ENCODE measurements around the gene TBC1D19.
"Not testable (repeated sequence)": the region's sequence is repeated elsewhere in the genome, so short reads cannot be mapped to it uniquely, and the experiment has no call there.

The TBC1D19 gene

DNA sequence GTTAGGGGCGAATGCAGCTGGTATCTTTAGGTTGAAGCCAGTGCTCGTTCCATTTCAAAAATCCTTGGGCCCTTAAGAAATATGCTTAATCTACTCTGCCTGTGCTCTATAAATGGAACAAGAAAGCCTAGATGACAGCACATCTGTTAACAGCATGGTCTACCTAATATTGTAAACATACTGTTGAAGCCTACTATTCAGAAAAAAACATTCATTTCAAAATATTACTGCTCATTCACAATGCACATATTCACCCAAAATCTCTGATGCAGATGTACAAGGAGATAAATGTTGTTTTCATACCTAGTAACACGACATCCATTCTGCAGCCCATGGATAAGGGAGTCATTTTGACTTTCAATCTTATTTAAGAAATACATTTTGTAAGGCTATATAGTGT lies 106.6 kb downstream of the TBC1D19 start:
- Mint-ChIP-seq H3K27me3 (no peaks in the 10 kb centered on the region), H3K36me3 (peaks cover 44% of the 10 kb centered on the region), H3K4me1 (no peaks in the 10 kb centered on the region), H3K27ac (no peak overlapping the region), H3K4me3 (no peak overlapping the region), H3K9me3 (peaks cover 2% of the 10 kb centered on the region)
- no peak for ATAC-seq

DNA sequence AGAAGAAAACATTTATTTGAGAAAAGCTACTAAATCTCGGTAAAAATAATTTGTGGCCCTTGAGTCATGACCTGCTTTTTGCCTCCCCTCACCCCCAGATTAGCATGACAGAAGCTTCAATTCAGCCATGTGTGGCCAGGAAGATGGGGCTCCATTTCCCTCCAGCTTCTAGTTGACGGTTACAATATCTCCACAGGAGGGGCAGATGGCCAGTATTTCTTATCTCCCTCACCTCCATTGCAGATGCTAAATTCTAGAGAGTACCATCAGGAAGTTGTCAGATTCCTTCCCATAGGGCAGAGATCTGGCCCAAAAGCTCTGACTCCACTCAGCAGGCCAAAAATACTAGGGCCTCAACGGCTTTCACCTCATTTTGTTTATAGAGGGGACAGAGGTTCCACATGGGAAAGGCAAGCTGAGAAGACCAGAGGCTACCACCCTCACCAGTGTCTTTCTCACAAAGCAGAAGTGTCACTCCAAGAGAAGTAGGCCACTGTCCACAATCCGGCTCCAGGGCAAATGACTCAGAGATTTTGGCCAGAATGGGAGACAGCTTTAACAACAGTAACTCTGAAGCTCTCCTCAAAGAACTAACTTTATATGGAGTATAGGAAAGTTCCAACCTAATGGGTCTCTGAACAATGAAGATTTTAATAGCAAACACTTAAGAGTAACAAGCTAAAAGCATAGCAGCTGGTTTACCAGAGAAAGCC lies 108.3 kb downstream of the TBC1D19 start:
- no peaks in the 10 kb centered on the region for H3K4me1 Mint-ChIP-seq
- no peaks in the 10 kb centered on the region for H3K27me3 Mint-ChIP-seq
- ATAC-seq: no peak
- no peak overlapping the region for H3K27ac Mint-ChIP-seq
- H3K36me3 Mint-ChIP-seq: peaks cover 35% of the 10 kb centered on the region
- peaks cover 6% of the 10 kb centered on the region for H3K9me3 Mint-ChIP-seq
- no peak overlapping the region for H3K4me3 Mint-ChIP-seq

DNA sequence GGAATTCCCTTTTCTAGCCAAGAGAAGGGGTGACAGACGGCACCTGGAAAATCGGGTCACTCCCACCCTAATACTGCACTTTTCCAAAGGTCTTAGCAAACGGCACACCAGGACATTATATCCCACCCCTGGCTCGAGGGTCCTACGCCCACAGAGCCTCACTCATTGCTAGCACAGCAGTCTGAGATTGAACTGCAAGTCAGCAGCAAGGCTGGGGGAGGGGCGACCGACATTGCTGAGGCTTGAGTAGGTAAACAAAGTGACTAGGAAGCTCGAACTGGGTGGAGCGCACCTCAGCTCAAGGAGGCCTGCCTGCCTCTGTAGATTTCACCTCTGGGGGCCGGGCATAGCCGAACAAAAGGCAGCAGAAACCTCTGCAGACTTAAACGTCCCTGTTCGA lies 110.2 kb downstream of the TBC1D19 start:
- H3K27ac Mint-ChIP-seq, H3K4me3 Mint-ChIP-seq, H3K4me1 Mint-ChIP-seq, ATAC-seq, H3K27me3 Mint-ChIP-seq: not testable (repeated sequence)
- H3K36me3 Mint-ChIP-seq: peaks cover 38% of the 10 kb centered on the region
- peaks cover 11% of the 10 kb centered on the region for H3K9me3 Mint-ChIP-seq

DNA sequence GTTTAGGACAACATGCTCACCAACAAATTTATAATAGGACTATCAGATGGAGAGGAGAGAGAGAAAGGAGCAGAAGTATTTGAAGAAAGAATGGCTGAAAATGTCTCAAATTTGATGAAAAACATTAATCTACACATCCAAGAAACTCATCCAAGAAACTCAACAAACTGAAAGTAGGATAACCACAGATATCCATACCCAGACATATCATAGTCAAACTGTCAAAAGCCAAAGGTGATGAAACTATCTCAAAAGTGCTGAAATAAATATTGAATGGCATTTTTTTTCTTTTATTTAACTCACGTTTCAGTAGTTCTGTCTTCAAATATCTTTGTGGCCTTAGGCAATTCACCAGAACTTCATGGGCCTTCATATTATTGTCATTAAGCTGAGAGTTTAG lies 116.2 kb downstream of the TBC1D19 start:
- no peak for ATAC-seq
- peaks cover 8% of the 10 kb centered on the region for H3K9me3 Mint-ChIP-seq
- H3K36me3 Mint-ChIP-seq: peaks cover 12% of the 10 kb centered on the region
- H3K27me3 Mint-ChIP-seq: no peaks in the 10 kb centered on the region
- no peaks in the 10 kb centered on the region for H3K4me1 Mint-ChIP-seq
- no peak overlapping the region for H3K4me3 Mint-ChIP-seq
- H3K27ac Mint-ChIP-seq: no peak overlapping the region

DNA sequence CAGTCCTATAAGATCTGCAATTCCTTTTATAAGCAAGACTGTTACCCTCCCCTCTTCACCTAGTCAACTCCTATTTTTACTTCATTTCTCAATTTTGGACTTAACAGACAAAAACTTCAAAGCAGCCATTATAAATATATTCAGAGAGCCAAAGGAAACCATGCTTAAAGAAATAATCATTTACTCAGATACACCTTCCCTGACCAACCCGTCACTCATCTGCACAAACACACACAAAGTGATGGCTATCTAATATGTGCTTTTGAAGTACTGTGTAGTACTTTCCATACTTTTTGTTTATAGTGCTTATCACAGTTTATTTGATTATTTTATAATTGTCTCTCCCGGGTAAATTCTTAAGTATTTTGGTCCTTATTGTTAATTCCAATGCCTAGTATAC lies 117.2 kb downstream of the TBC1D19 start:
- peaks cover 8% of the 10 kb centered on the region for H3K9me3 Mint-ChIP-seq
- H3K27ac Mint-ChIP-seq: no peak overlapping the region
- H3K27me3 Mint-ChIP-seq: no peaks in the 10 kb centered on the region
- H3K4me3 Mint-ChIP-seq: no peak overlapping the region
- H3K4me1 Mint-ChIP-seq: no peaks in the 10 kb centered on the region
- ATAC-seq: no peak
- H3K36me3 Mint-ChIP-seq: peaks cover 12% of the 10 kb centered on the region

DNA sequence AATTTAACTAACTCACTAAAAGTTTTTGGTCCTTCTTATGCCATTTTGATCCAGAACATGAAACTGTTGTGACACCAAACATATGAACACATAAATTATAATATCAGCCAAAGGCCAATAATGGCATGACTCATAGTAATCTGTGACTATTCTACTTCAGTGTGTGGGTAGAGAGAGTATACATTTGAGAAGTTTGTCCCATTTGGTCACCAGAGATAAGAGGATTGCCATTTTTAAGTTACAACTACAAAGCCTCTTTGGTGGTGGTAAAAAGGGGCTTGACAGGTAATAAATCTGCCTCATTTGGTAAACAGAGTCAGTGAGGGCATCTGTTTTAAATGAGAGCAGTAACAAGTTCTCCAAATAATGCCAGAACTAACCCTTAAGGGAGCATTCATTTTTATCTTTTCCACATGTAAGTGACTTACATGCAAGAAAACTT lies 117.9 kb downstream of the TBC1D19 start:
- Mint-ChIP-seq H3K4me1 (no peaks in the 10 kb centered on the region), H3K27me3 (no peaks in the 10 kb centered on the region), H3K4me3 (no peak overlapping the region), H3K27ac (no peak overlapping the region), H3K9me3 (peaks cover 5% of the 10 kb centered on the region), H3K36me3 (peaks cover 16% of the 10 kb centered on the region)
- no peak for ATAC-seq

DNA sequence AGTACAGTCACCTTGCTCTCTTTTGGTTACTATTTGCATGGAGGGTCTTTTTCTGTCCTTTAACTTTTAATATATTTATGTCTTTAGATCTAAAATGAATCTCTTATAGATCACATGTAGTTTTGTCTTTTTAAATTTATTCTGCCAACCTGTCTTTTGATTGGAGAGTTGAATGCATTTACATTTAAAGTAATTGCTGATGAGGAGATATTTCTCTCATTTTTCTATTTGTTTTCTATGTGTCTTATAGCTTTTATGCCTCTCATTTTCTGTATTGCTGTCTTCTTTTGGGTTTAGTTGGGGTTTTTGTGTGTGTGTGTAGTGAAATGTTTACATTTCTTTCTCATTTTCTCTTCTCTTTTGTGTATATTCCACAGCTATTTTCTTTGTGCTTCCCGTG lies 123.5 kb downstream of the TBC1D19 start:
- no peak for ATAC-seq
- no peaks in the 10 kb centered on the region for H3K4me1 Mint-ChIP-seq
- H3K36me3 Mint-ChIP-seq: peaks cover 25% of the 10 kb centered on the region
- H3K4me3 Mint-ChIP-seq: no peak overlapping the region
- no peaks in the 10 kb centered on the region for H3K27me3 Mint-ChIP-seq
- H3K9me3 Mint-ChIP-seq: peaks cover 7% of the 10 kb centered on the region
- no peak overlapping the region for H3K27ac Mint-ChIP-seq

DNA sequence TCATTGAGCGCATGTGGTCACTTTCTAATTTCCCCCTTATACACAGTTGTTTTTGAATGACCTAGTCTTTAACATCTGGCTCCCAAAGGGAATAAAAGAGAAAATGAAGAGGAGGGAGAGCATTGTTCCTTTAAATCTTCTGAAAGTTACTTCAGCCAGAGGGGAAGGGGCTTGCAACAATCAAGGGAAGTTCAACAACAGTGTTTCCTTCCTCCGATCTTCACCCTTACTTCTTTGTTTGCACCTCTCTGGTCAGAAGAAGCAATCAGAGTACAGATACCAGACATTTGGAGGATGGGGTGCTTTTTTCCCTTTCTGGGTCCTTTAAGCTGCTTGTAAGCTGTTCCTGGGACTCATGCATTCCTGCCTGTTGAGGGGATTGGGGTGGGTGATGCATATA lies 125.4 kb downstream of the TBC1D19 start:
- no peak for ATAC-seq
- H3K27ac Mint-ChIP-seq: no peak overlapping the region
- H3K4me3 Mint-ChIP-seq: no peak overlapping the region
- no peaks in the 10 kb centered on the region for H3K4me1 Mint-ChIP-seq
- H3K27me3 Mint-ChIP-seq: no peaks in the 10 kb centered on the region
- H3K9me3 Mint-ChIP-seq: peaks cover 7% of the 10 kb centered on the region
- peaks cover 25% of the 10 kb centered on the region for H3K36me3 Mint-ChIP-seq

DNA sequence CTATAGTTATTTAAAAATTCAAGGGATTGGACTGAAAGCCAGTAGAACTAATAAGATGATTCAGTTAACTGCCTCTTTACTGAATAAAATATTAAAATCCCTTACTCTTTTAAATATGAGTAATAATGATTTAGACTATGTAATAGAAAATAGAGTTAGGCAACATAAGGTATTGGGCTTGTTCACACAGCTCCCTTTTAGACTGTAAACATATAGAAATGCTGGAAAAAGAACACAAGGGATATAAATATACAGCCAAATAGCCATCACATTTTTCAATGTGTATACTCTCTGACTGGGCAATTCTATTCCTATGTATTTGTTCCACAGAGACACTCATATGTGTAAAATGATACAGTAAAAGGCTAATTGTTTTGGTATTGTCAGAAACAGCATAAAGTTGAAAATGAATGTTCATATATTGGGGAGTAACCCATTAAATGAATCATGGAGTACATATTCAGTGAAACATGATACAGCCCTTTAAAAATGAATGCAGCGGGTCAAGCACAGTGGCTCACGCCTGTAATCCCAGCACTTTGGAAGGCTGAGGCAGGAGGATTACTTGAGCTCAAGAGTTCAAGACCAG lies 129.8 kb downstream of the TBC1D19 start:
- Mint-ChIP-seq H3K9me3 (peaks cover 3% of the 10 kb centered on the region), H3K4me1 (no peaks in the 10 kb centered on the region), H3K4me3 (no peak overlapping the region), H3K27ac (no peak overlapping the region), H3K27me3 (no peaks in the 10 kb centered on the region), H3K36me3 (peaks cover 14% of the 10 kb centered on the region)
- no peak for ATAC-seq

DNA sequence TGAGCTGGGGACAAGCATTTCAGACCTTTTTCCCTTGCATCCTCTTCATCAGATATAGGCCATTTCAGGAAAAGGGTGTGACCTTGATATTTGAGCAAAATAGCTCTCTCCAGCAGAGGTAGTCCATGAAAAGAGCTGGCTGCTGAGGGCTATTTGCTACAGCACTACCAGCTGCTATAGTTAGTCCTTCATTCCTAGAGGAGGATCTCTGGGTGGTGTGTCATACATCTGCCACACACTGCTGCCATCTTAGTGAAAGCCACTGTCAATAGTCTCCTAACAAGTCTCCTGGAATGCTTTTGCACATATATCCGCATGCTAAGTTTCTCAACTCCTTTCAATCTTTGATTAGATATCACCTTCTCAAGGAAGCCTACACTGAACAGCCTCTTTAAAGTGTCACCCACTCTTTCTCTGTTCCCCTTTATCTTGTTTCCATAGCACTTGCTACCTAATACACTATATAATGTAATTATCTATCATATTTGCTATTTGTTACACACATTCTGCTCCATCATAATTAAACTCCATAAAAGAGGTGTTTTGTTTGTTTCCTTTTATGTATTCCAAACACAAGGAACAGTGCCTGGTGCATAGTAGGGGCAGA lies 131.9 kb downstream of the TBC1D19 start:
- Mint-ChIP-seq H3K36me3 (peaks cover 7% of the 10 kb centered on the region), H3K27me3 (no peaks in the 10 kb centered on the region), H3K9me3 (no peaks in the 10 kb centered on the region), H3K4me1 (no peaks in the 10 kb centered on the region), H3K4me3 (no peak overlapping the region), H3K27ac (no peak overlapping the region)
- no peak for ATAC-seq

DNA sequence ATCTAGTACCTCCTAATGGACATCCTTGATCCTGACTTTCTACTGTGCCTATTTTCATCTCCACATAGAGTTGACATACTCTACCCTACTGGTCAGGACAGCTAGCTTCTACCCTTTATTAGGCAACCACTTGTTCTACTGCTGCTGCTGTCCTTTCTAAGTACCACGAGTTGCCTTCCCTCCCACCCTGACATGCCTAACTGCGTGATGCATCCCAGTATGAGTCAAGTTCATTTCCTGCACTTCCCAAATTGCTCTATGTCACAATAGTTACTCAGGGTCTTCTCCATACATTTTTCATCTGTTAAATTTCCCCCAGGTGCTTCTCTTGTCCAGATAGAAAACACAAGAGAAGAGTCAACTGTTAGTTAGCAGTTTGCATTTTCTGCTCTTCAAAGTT lies 133.4 kb downstream of the TBC1D19 start:
- Mint-ChIP-seq H3K27me3 (no peaks in the 10 kb centered on the region), H3K4me1 (no peaks in the 10 kb centered on the region), H3K27ac (no peak overlapping the region), H3K36me3 (peaks cover 17% of the 10 kb centered on the region), H3K4me3 (no peak overlapping the region), H3K9me3 (no peaks in the 10 kb centered on the region)
- no peak for ATAC-seq

DNA sequence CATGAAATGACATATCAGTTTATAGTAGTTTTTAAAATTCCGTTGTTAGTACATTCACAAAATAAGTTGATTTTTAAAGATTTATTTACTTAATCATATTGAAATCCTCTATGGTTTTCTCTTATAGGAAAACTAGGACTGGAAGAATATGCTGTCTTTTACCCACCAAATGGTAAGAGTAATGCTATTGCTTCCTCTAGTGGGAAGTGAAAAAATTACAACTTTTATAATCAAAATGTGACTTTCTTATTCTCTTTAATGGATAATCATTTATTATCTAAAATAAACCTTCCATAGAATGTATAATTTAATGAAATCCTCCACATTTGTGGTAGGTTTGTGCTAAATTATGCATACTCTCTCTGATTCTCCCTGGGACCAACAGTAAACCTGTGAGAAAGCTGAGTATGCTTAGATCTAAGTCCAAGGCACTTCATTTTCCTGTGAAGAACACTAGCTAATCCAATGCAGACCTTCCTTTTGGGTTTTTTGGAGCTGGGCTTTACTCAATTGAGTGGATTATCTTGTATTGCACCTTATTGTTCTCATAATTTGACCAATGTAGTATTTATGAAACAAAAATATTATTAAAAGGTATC lies 136.2 kb downstream of the TBC1D19 start:
- Mint-ChIP-seq H3K27ac (no peak overlapping the region), H3K4me1 (peaks cover 7% of the 10 kb centered on the region), H3K4me3 (no peak overlapping the region), H3K36me3 (peaks cover 28% of the 10 kb centered on the region), H3K27me3 (no peaks in the 10 kb centered on the region), H3K9me3 (no peaks in the 10 kb centered on the region)
- ATAC-seq: no peak

DNA sequence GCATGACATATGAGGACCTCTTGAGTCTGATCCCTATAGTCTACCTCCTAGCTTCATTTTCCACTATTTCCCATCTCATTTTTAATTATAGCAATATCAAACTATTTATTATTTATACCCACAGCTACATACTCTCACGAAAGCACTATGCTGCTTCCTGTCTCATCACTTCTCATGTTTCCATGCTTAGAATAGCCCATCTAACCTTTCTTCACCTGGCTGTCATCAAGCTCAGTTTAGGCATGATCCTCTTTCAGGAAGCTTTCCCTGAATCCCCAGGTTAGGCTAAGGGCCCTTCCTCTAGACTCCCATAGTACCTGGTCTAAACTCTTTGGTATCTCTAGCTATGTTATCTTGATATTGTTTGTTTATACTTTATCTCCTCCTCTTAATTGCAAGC lies 137.8 kb downstream of the TBC1D19 start:
- no peak for ATAC-seq
- Mint-ChIP-seq H3K36me3 (peaks cover 37% of the 10 kb centered on the region), H3K9me3 (no peaks in the 10 kb centered on the region), H3K27ac (no peak overlapping the region), H3K4me3 (no peak overlapping the region), H3K4me1 (peaks cover 7% of the 10 kb centered on the region), H3K27me3 (no peaks in the 10 kb centered on the region)

DNA sequence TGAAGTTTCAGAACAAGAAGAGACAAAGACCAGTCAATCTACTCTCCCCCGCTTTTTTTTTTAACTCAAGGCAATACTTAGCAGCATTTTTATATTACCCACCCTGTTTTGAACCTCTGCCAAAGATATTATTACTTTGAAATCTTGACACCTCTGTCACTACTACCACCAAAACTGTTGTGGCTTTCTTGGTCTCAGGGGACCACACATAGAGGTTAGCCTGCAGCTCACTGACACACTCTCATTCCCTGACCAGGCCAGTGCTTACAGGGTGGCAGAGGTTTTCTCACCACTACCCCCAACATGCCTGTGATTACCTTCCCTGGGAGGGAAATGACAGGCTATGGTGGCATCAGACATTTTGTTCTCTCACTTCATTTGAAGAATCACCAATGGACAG lies 139.3 kb downstream of the TBC1D19 start:
- Mint-ChIP-seq H3K27me3 (no peaks in the 10 kb centered on the region), H3K36me3 (peaks cover 37% of the 10 kb centered on the region), H3K4me3 (no peak overlapping the region), H3K9me3 (no peaks in the 10 kb centered on the region), H3K4me1 (peaks cover 7% of the 10 kb centered on the region), H3K27ac (no peak overlapping the region)
- peak; percentile 61 for ATAC-seq

DNA sequence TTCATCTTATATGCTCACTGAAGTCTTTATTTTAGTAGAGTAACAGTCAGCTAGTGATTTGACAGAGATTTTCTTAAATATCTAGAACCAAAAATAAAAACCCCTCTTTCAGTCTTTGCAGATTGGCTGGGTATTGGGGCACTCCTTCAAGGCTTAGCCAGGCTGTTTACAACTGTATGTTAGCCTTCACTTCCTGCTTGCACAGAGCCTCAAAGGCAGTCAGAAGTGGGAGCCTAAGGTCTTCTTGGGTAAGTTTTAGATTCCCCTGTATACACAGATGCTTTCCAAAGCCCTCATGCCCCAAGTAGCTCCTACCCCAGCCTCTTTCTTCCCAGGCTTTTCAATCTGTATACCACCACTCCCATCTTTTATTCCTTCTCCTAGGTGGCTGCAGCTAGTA lies 140.7 kb downstream of the TBC1D19 start:
- Mint-ChIP-seq H3K4me3 (no peak overlapping the region), H3K27ac (no peak overlapping the region), H3K27me3 (no peaks in the 10 kb centered on the region), H3K36me3 (peaks cover 37% of the 10 kb centered on the region), H3K9me3 (no peaks in the 10 kb centered on the region), H3K4me1 (peaks cover 7% of the 10 kb centered on the region)
- ATAC-seq: no peak

Measured in stimulated activated memory B cell treated with anti-CD40 and anti-IgM and Interleukin-4, amounts not matched to agents 10 μg/mL and 1 μg/mL and 100 μg/mL, for 72 hours (primary cell).